Measurements from ENCODE around the gene POC1A.

The POC1A gene

DNA sequence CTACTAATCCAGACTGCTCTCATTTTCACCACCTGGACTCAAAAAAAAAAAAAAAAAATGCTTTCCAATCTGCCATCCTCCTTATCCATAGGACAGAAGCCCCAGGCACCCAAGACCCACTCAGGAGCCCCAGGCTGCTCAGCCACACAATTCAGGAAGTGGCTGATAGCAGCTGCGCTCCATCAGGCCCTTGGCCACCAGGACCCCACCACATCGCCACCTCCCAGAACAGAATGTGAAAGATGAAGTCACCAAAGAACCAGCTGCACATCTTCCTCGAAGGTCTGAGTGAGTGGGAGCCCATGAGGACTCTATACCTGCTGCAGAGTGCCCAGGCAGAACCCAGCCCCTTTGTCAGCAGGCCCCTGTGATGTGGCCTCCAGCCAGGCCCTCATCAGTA lies 19.5 kb downstream of the POC1A start:
- Histone ChIP-seq H3K9ac (no peak overlapping the region), H3K36me3 (peaks cover 93% of the 10 kb centered on the region), H3K4me2 (peak overlapping the region; percentile 67), H3K27me3 (no peaks in the 10 kb centered on the region), H4K20me1 (no peaks in the 10 kb centered on the region), H3K4me1 (peaks cover 46% of the 10 kb centered on the region), H3K9me3 (no peaks in the 10 kb centered on the region), H3K27ac (peak overlapping the region; percentile 53; the same call in 1 of the 2 replicates), H3K4me3 (no peak overlapping the region)
- no peak for TF ChIP-seq Cebpa-rat (IDR thresholded peaks at IDR 0.05)

DNA sequence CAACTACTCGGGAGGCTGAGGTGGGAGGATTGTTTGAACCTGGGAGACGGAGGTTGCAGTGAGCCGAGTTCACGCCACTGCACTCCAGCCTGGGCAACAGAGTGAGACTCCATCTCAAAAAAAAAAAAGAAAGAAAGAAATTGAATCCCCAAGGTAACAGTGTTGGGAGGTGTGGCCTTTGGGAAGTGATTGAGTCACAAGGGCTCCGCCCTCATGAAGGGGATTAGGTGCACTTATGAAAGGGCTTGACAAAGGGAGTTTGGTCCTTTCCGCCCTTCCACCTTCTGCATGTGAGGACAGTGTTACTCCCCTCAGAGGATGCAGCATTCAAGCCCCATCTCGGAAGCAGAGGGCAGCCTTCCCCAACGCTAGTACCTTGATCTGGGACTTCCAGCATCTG lies 21.3 kb downstream of the POC1A start:
- no peak overlapping the region for H3K27ac ChIP-seq
- no peak for TF ChIP-seq Cebpa-rat (IDR thresholded peaks at IDR 0.05)
- no peaks in the 10 kb centered on the region for H3K9me3 ChIP-seq
- H4K20me1 ChIP-seq = no peaks in the 10 kb centered on the region
- H3K4me3 ChIP-seq = no peak overlapping the region
- H3K27me3 ChIP-seq = no peaks in the 10 kb centered on the region
- peaks cover 46% of the 10 kb centered on the region for H3K4me1 ChIP-seq
- no peak overlapping the region for H3K4me2 ChIP-seq
- H3K36me3 ChIP-seq = peaks cover 93% of the 10 kb centered on the region
- no peak overlapping the region for H3K9ac ChIP-seq

DNA sequence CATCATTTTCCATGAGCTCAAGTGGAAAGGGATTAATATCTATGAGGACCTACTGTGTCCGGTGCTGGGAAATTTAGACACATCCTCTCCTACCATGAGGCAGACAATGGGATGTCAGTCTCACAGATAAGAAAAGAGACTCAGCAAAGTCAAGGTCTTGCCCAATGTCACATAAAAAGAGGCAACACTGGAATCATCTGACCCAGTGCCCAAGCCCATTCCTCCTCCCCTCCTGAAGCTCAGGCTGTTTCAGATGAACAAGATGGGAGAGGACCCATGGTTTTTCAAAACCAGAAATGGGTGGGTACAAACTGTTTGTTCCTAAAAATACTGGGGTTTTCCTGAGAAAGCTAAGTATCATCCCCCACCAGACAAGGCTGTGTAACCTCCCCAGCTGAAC lies 22.2 kb downstream of the POC1A start:
- H4K20me1 ChIP-seq = no peaks in the 10 kb centered on the region
- H3K9me3 ChIP-seq = no peaks in the 10 kb centered on the region
- H3K4me1 ChIP-seq = peaks cover 53% of the 10 kb centered on the region
- no peak overlapping the region for H3K27ac ChIP-seq
- H3K4me3 ChIP-seq = no peak overlapping the region
- H3K36me3 ChIP-seq = peaks cover 92% of the 10 kb centered on the region
- H3K27me3 ChIP-seq = no peaks in the 10 kb centered on the region
- TF ChIP-seq Cebpa-rat (IDR thresholded peaks at IDR 0.05) = no peak
- H3K4me2 ChIP-seq = no peak overlapping the region
- H3K9ac ChIP-seq = no peak overlapping the region

DNA sequence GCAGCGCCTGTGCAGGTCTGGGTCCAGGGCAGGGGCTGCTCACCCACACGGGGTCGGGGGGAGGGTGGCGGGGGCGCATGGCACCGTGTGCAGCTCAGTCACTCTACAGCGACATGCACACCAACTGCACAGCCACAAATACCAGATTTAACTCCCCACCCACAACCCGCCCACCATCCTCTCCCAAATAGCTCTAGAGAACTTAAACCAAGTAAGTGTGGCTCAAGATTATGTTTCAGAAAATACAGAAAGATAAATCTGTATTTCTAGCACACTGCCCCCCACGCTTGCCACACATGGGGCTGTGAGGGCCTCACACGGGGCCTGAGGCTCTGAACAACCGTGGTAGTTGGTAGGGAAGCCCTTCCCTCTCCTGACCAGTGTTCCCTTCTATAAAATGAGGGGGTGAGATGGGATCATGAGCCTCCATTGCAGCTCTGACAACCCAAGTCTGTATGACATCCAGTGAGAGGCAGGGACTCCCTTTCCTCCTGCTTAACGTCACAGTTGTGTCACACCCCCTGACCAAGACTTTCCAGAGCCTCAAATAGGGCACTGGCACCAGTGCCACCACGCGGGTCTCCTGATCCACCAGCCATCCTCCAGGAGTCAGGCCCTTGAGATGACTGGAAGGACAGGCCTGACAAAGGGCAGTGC lies 23.1 kb downstream of the POC1A start:
- Histone ChIP-seq H3K9ac (no peak overlapping the region), H4K20me1 (no peaks in the 10 kb centered on the region), H3K36me3 (peaks cover 92% of the 10 kb centered on the region), H3K4me1 (peaks cover 55% of the 10 kb centered on the region), H3K27me3 (no peaks in the 10 kb centered on the region), H3K4me2 (no peak overlapping the region), H3K4me3 (no peak overlapping the region), H3K27ac (peak overlapping the region; percentile 38), H3K9me3 (no peaks in the 10 kb centered on the region)
- TF ChIP-seq Cebpa-rat (IDR thresholded peaks at IDR 0.05) = no peak

- Histone ChIP-seq H3K27ac (no peak overlapping the region), H3K27me3 (no peaks in the 10 kb centered on the region), H3K4me1 (peaks cover 66% of the 10 kb centered on the region), H3K9me3 (no peaks in the 10 kb centered on the region), H3K4me3 (no peak overlapping the region), H3K36me3 (peaks cover 97% of the 10 kb centered on the region), H3K4me2 (no peak overlapping the region), H4K20me1 (no peaks in the 10 kb centered on the region), H3K9ac (no peak overlapping the region)
- TF ChIP-seq Cebpa-rat (IDR thresholded peaks at IDR 0.05) = no peak
Observed at GRCh38 chr3:52128118-52128683, 26.0 kb downstream of the POC1A start.

GRCh38 chr3:52126500-52126899 lies 27.7 kb downstream of the POC1A start:
- Histone ChIP-seq H3K9me3 (no peaks in the 10 kb centered on the region), H3K27me3 (no peaks in the 10 kb centered on the region), H3K4me3 (no peak overlapping the region), H3K9ac (no peak overlapping the region), H3K36me3 (peaks cover 80% of the 10 kb centered on the region), H3K27ac (peak overlapping the region; percentile 0), H4K20me1 (no peaks in the 10 kb centered on the region), H3K4me2 (no peak overlapping the region), H3K4me1 (peaks cover 66% of the 10 kb centered on the region)
- no peak for TF ChIP-seq Cebpa-rat (IDR thresholded peaks at IDR 0.05)

DNA sequence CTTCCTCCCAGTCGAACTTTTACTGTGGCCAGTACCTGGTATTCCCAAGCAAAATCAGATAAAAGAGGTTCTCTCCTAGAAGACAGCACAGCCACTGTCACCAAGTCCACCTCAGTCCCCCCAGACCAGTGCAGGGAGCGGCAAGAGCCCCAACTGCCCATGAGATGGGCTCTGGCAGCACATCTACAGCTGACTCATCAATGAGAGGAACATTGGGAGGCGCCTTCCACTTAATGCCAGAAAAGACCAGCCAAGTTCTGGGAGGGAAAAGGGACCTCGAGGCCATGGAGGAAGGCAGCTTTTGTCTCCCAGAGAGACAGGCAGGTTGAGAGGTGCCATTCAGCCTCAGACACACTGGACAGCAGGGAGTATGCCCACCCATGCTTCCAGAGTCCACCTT lies 28.2 kb downstream of the POC1A start:
- H3K27me3 ChIP-seq = no peaks in the 10 kb centered on the region

GRCh38 chr3:52124766-52125165 lies 29.5 kb downstream of the POC1A start:
- H3K9ac ChIP-seq = peak overlapping the region; percentile 2; the same call in 1 of the 2 replicates
- no peak for TF ChIP-seq Cebpa-rat (IDR thresholded peaks at IDR 0.05)
- H3K4me3 ChIP-seq = no peak overlapping the region
- H3K9me3 ChIP-seq = no peaks in the 10 kb centered on the region
- no peaks in the 10 kb centered on the region for H4K20me1 ChIP-seq
- peak overlapping the region; percentile 90 for H3K27ac ChIP-seq
- H3K36me3 ChIP-seq = peaks cover 66% of the 10 kb centered on the region
- H3K4me2 ChIP-seq = peak overlapping the region; percentile 95; the same call in 1 of the 2 replicates
- no peaks in the 10 kb centered on the region for H3K27me3 ChIP-seq
- H3K4me1 ChIP-seq = peaks cover 79% of the 10 kb centered on the region

More for the DNA sequence above, 28.2 kb downstream of the POC1A start:
- peak overlapping the region; percentile 0 for H3K27ac ChIP-seq
- peaks cover 75% of the 10 kb centered on the region for H3K36me3 ChIP-seq
- TF ChIP-seq Cebpa-rat (IDR thresholded peaks at IDR 0.05) = no peak
- no peak overlapping the region for H3K4me3 ChIP-seq
- H4K20me1 ChIP-seq = no peaks in the 10 kb centered on the region
- H3K9me3 ChIP-seq = no peaks in the 10 kb centered on the region
- no peak overlapping the region for H3K9ac ChIP-seq
- peaks cover 67% of the 10 kb centered on the region for H3K4me1 ChIP-seq
- no peak overlapping the region for H3K4me2 ChIP-seq

DNA sequence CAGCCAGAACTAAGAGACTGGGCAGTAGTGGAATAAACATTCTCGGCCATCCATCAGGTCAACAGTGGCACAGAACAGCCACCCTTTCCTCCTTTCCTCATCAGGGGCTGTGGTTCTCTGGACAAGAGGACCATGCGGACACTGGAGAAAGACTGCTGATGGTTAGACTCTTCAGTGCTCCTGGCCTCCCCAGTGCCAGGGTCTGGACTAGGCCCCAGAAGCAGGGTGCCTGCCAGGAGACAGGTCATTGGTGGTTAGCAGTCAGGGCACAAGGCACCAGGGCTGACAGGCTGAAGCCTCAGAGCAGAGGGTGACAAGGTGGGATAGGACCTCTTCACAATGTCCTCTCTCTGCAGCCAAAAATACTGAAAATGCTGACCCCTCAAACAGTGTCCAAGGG lies 30.1 kb downstream of the POC1A start:
- peaks cover 66% of the 10 kb centered on the region for H3K36me3 ChIP-seq
- H3K27me3 ChIP-seq = no peaks in the 10 kb centered on the region
- H3K9ac ChIP-seq = peak overlapping the region; percentile 54; the same call in 1 of the 2 replicates
- no peaks in the 10 kb centered on the region for H4K20me1 ChIP-seq
- H3K4me2 ChIP-seq = peak overlapping the region; percentile 95
- H3K27ac ChIP-seq = peak overlapping the region; percentile 90
- H3K4me1 ChIP-seq = peaks cover 86% of the 10 kb centered on the region
- TF ChIP-seq Cebpa-rat (IDR thresholded peaks at IDR 0.05) = no peak
- H3K4me3 ChIP-seq = no peak overlapping the region
- H3K9me3 ChIP-seq = no peaks in the 10 kb centered on the region

DNA sequence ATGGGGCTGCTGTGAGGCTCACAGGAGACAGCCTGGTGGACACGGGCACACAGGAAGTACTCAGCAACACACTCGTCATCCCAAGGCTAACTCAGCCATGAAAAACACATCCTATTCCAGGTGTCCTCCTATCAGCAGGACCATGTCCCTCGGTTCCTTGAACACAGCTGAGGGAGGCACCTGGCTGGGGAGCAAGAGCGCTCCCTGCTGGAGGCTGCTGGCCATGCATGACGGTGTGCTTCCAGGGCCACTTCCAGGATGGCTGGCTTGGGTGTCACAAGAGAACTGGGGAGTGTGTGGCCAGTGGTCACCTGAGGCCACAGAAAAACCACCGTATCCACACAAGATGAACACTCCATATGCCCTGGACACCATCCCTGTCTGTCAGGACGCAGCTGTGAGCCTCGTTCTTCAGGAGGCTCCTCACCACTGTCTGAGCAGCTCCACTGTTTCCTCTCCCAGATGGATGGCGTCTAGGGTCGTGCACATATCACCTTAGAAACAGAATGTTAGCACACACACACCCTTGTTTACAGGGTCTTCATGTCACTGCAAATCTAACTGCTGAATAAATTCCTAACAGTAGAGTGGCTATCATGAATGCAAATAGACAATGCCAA lies 31.0 kb downstream of the POC1A start:
- Histone ChIP-seq H3K4me2 (peak overlapping the region; percentile 95), H3K36me3 (peaks cover 66% of the 10 kb centered on the region), H3K4me3 (no peak overlapping the region), H3K27me3 (no peaks in the 10 kb centered on the region), H3K27ac (peak overlapping the region; percentile 90), H3K9me3 (no peaks in the 10 kb centered on the region), H3K9ac (peak overlapping the region; percentile 75), H4K20me1 (no peaks in the 10 kb centered on the region), H3K4me1 (peaks cover 95% of the 10 kb centered on the region)
- TF ChIP-seq Cebpa-rat (IDR thresholded peaks at IDR 0.05) = no peak

Data from BLaER1 (cell line).